Astrocyte of the spinal cord (primary cell): ENCODE measurements around the gene OSBPL10.
"Not testable (repeated sequence)": the region's sequence is repeated elsewhere in the genome, so short reads cannot be mapped to it uniquely, and the experiment has no call there.

Experiments used
- DNase-seq: peaks from one replicate; pipeline ENCODE4 v3.0.0; 2011; ENCODE audit warnings: low read depth, low spot score
- H3K4me3 ChIP-seq: 2 replicates; pipeline ENCODE4 v1.5.1; 2011; ENCODE audit warnings: low read depth, mild to moderate bottlenecking, low read length, moderate library complexity
- in situ Hi-C: cut with HindIII; loops from 2 replicates; pipeline ENCODE4 v1.10.0; 2017; ENCODE audit warnings: low sequenced_read_pairs
- TF ChIP-seq, protein P1 (sequence below): IDR thresholded peaks from 2 replicates; pipeline ENCODE4 v1.5.1; 2012; ENCODE audit warnings: low read depth, mild to moderate bottlenecking, low read length, inconsistent platforms

The OSBPL10 gene

DNA sequence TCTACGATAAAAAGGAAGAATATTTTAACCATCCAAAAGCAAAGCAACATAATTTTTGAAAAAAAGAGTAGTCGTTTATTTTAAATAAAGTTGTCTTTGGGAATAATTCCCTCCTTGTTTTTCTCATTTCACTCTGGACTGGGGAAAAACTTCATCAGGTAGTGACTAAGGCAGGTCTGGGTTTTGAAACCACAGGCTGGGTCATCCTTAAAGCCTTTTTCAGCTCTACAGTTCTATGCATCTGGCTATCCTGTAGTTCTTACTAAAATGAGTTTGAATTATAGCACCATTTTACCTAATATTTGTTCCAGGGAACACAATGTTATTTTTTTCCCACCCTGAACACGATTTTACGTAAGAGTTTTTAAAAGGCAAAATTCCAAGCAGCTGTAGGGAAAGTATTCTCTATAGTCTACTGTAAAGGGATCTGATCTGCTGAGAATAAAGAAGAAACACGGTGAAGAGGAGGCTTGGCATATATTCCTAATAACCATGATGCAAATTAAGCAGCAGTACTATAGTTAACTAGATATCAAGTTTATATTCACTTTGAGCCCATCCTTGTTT is 107.7 kb downstream of the OSBPL10 start:
- TF ChIP-seq, protein P1, sequence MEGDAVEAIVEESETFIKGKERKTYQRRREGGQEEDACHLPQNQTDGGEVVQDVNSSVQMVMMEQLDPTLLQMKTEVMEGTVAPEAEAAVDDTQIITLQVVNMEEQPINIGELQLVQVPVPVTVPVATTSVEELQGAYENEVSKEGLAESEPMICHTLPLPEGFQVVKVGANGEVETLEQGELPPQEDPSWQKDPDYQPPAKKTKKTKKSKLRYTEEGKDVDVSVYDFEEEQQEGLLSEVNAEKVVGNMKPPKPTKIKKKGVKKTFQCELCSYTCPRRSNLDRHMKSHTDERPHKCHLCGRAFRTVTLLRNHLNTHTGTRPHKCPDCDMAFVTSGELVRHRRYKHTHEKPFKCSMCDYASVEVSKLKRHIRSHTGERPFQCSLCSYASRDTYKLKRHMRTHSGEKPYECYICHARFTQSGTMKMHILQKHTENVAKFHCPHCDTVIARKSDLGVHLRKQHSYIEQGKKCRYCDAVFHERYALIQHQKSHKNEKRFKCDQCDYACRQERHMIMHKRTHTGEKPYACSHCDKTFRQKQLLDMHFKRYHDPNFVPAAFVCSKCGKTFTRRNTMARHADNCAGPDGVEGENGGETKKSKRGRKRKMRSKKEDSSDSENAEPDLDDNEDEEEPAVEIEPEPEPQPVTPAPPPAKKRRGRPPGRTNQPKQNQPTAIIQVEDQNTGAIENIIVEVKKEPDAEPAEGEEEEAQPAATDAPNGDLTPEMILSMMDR: no peak
- no peak for DNase-seq
- in situ Hi-C loops: no loop called here
- no peak overlapping the region for H3K4me3 ChIP-seq

DNA sequence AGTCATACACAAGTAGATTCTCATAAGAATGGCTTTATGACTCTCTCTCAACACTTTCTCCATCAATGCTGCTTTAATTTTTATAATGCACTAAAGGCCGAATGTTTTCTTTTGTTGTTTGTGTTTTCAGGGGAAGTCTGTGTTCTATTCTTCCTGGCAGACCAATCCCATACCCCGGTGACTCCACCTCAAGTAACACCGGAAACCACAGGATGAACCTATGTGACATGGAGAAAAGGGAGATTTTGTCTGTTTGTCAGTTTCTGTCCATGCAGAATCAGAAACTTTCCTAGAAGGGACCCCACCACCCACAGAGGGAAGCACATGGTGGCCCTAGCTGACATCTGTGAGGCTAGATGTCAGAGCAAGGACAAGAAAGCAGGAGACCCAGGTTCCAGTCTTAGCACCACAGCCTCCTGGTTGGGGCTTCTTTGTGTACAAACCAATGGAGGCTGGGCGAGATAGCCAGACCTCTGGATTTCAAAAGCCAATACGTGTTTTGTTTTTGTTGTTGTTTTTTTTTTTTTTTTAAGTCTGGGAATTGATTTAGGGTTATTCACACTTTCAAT is 109.0 kb downstream of the OSBPL10 start:
- TF ChIP-seq, protein P1: no peak
- in situ Hi-C loops: no loop called here
- no peak for DNase-seq
- H3K4me3 ChIP-seq: no peak overlapping the region

DNA sequence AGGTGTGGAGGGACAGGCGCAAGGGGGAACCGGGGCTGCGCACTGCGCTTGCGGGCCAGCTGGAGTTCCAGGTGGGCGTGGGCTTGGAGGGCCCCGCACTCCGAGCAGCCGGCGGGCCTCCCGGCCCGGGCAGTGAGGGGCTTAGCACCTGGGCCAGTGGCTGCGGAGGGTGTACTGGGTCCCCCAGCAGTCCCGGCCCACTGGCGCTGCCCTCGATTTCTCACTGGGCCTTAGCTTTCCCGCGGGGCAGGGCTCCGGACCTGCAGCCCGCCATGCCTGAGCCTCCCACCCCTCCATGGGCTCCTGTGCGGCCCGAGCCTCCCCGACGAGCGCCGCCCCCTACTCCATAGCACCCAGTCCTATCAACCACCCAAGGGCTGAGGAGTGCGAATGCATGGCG is 111.0 kb downstream of the OSBPL10 start:
- H3K4me3 ChIP-seq, in situ Hi-C loops, DNase-seq: not testable (repeated sequence)

DNA sequence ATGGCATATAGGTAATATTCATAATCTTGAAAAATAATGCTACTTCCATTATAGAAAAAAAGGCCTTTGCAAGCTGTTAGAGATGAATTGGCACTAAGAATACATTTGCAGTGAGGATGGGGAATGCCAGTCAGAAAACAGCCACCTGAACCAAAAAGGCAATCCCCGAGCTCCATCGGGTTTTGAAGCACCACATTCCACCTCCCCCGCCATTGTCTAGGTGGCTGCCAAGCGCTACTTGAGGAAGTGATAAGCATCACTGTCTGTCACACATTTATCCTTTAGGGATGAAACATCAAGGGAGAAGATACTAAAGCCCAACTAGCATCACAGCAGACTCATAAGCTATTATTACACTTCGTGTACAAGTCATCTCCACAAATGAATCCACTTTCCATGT is 112.8 kb downstream of the OSBPL10 start:
- in situ Hi-C loops: no loop called here
- TF ChIP-seq, protein P1: no peak
- no peak for DNase-seq
- H3K4me3 ChIP-seq: no peak overlapping the region

DNA sequence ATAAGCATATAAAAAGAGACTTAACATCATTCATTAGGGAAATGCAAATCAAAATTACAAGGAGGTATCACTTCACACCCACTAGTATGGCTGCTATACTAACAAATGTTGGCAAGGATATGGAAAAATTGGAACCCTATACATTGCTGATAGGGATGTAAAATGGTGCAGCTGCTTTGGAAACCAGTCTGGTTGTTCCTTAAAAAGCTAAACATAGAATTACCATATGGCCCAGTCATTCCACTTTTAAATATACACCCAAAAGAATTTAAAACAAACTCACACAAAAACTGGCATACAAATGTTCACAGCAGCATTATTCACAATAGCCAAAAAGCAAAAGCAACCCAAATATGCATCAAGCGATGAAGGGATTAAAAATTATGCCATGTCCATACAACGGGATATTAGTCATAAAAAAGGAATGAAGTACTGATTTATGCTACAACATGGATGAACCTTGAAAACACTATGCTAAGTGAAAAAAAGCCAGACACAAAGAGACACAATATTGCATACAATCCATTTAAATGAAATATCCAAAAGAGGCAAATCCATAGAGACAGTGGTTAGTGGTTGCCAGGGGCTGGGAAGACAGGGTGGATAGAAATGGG is 118.3 kb downstream of the OSBPL10 start:
- TF ChIP-seq, protein P1: no peak
- DNase-seq: no peak
- in situ Hi-C loops: no loop called here
- no peak overlapping the region for H3K4me3 ChIP-seq

DNA sequence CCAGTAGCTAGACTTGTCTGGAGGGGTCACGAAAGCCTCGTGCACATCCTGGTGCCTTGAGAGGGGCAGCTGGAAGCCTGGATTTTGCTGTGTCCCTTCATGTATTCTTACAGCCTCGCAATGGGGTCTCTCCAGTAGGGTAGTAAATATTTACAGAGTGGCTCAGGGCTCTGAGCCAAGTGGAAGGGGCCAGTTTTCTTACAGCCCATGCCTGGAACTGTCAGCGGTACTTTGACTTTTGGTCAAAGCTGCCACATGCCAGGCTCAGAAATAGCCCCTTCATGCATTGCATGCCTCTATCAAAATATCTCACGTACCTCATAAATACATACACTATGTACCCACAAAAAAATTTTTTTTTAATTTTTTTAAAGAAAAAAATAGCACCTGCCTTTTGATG is 119.2 kb downstream of the OSBPL10 start:
- H3K4me3 ChIP-seq: no peak overlapping the region
- TF ChIP-seq, protein P1: no peak
- no peak for DNase-seq
- in situ Hi-C loops: no loop called here

DNA sequence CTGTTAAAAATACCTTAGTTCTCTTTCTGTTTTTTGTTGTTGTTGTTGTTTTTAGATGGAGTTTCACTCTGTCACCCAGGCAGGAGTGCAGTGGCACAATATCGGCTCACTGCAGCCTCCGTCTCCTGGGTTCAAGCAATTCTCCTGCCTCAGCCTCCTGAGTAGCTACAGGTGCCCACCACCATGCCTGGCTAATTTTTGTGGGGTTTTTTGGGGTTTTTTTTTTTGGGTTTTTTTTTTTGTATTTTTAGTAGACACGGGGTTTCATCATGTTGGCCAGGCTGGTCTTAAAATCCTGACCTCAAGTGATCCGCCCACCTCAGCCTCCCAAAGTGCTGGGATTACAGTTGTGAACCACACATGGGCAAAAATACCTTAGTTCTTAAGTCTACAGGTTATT is 120.4 kb downstream of the OSBPL10 start:
- in situ Hi-C loops, H3K4me3 ChIP-seq, DNase-seq: not testable (repeated sequence)
